Choroid plexus epithelial cell (primary cell): ENCODE results near the gene GLS.
A peak's percentile ranks its signal among the peaks of the same experiment; 100 is the strongest.

Source experiments
- DNase-seq: peaks from one replicate; pipeline ENCODE4 v3.0.0-alpha.2; 2010; ENCODE audit warnings: low read depth
- H3K4me3 ChIP-seq: 2 replicates; pipeline ENCODE4 v1.5.1; 2011; ENCODE audit warnings: low read depth, mild to moderate bottlenecking, control low read depth, low read length, moderate library complexity
- CTCF ChIP-seq: conservative IDR thresholded peaks from 2 replicates; pipeline ENCODE4 v1.5.1; 2011; ENCODE audit warnings: low read depth, mild to moderate bottlenecking, control low read depth, inconsistent platforms, low read length, moderate library complexity

Gene GLS

DNA sequence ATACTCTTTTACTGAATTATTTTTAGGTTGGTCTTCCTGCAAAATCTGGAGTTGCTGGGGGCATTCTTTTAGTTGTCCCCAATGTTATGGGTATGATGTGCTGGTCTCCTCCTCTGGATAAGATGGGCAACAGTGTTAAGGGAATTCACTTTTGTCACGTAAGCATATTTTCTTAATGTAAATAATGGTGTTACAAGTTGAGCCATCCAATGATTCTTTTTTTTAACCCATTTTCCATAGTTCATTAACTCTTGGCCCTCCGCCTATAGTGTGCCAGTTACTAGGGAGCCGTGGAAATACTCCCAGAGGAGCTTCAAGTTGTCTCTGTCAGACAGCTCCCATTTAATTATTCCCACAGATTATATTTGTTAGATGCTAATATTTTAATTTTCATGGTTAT, 49.8 kb downstream of the GLS start:
- no peak for TF ChIP-seq CTCF
- DNase-seq = no peak
- no peak overlapping the region for H3K4me3 ChIP-seq

GRCh38 chr2:190932514-190932913, 51.9 kb downstream of the GLS start:
- H3K4me3 ChIP-seq = no peak overlapping the region
- DNase-seq = no peak
- TF ChIP-seq CTCF = no peak

GRCh38 chr2:190933361-190933760, 52.7 kb downstream of the GLS start:
- no peak overlapping the region for H3K4me3 ChIP-seq
- DNase-seq = no peak
- TF ChIP-seq CTCF = no peak

DNA sequence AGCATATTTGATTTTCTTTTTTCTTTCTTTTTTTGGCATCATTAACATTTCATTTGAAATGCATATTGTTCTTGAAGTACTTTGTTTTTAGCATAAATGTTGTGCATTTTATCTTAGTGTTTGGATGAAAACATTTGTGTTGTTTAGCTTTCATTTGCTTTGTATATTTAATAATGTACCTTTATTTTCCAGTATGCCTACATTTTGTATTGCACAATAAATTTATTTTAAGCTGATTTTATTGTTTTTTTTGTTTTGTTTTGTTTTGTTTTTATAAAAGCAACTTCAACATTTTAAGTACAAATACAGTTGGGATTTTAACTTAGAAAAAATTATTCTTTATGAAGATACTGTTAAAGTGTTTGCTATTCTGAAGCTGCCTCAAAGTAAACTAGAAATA, 54.4 kb downstream of the GLS start:
- no peak for DNase-seq
- TF ChIP-seq CTCF = no peak
- H3K4me3 ChIP-seq = no peak overlapping the region

GRCh38 chr2:190938771-190939335, 58.2 kb downstream of the GLS start:
- no peak overlapping the region for H3K4me3 ChIP-seq
- no peak for DNase-seq
- TF ChIP-seq CTCF = no peak

DNA sequence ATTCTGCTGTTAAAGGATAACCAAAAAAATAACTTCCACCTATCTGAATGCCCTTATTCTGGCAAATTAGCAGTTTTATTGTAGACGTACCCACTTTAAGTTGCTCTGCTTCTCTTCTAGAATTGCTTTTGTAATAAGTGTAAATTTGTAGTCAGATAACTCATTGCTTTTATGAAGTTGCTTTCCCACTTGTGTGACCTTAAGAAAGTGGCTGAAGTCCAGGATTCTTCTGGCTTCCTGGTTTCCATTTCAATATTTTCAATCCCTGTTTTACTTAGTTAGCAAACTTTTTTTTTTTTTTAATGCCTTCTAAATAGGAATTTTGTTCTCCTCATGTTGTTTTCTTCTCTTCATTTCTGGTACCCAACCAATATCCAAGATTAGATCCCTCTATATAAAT, 59.8 kb downstream of the GLS start:
- no peak overlapping the region for H3K4me3 ChIP-seq
- no peak for TF ChIP-seq CTCF
- peak; percentile 61 for DNase-seq

- DNase-seq = no peak
- no peak overlapping the region for H3K4me3 ChIP-seq
- no peak for TF ChIP-seq CTCF
Observed at GRCh38 chr2:190941571-190941970, 61.0 kb downstream of the GLS start.
